ENCODE data around the gene POLR2E. TPM values are rescaled to one million over a fixed set of nuclear protein-coding genes. Genes with fewer than 3 reads are reported as not detected.

Gene POLR2E
- polyA plus RNA-seq, 3 donors = 183 to 222 (median 195) TPM

GRCh38 chr19:1046117-1046626, 49.0 kb downstream of the POLR2E start:
- Mint-ChIP-seq H3K4me1 (peaks cover 4% of the 10 kb centered on the region), H3K9me3 (no peaks in the 10 kb centered on the region), H3K27ac (no peak overlapping the region), H3K36me3 (peaks cover 28 to 41% of the 10 kb centered on the region in 2 donors), H3K27me3 (ENCODE audit: low read depth in 3 of 3) (peaks cover 0 to 1% (median 1%) of the 10 kb centered on the region in 3 donors), H3K4me3 (no peak overlapping the region)
- DNase-seq = no peak
- intact Hi-C loops (cut with micrococcal nuclease) = no loop called here
- Histone ChIP-seq H3K36me3 (replicated peaks in 1 of 2; ENCODE audit: control insufficient read depth in 1 of 2, insufficient read depth in 2 of 2, low read length in 2 of 2) (peaks cover 35 to 61% of the 10 kb centered on the region in 2 donors), H3K27ac (ENCODE audit: low read depth in 1 of 2, low read length in 2 of 2) (no peak overlapping the region), H3K4me2 (replicated peaks; ENCODE audit: extremely low read depth, low read length, poor library complexity, severe bottlenecking) (no peak overlapping the region), H3K9me3 (replicated peaks in 1 of 2; ENCODE audit: control insufficient read depth in 1 of 2, insufficient read depth in 1 of 2, low read length in 2 of 2) (no peaks in the 10 kb centered on the region), H3K4me1 (ENCODE audit: control insufficient read depth in 1 of 2, insufficient read depth in 2 of 2, low read length in 2 of 2) (peaks cover 11 to 20% of the 10 kb centered on the region in 2 donors), H4K20me1 (ENCODE audit: insufficient read depth, low read length) (peaks cover 41% of the 10 kb centered on the region), H3K79me2 (ENCODE audit: insufficient read depth, low read length) (peaks cover 15% of the 10 kb centered on the region), H2AFZ (ENCODE audit: insufficient read depth, low read depth, low read length, poor library complexity, severe bottlenecking) (no peak overlapping the region), H3K4me3 (replicated peaks in 1 of 3; ENCODE audit: low read depth in 2 of 3, low read length in 3 of 3) (no peak overlapping the region), H3K27me3 (ENCODE audit: control insufficient read depth in 2 of 2, insufficient read depth in 2 of 2, low read length in 2 of 2) (no peaks in the 10 kb centered on the region), H3K9ac (ENCODE audit: insufficient read depth, low read length, poor library complexity, severe bottlenecking) (no peak overlapping the region)
- TF ChIP-seq CTCF (IDR thresholded peaks at IDR 0.05) = no peak
- 98% methylated on average over 23 of the region's 33 CpGs for WGBS (ENCODE audit: insufficient coverage)

- intact Hi-C loops (cut with micrococcal nuclease) = no loop called here
- Histone ChIP-seq H3K4me3 (replicated peaks in 1 of 3; ENCODE audit: low read depth in 2 of 3, low read length in 3 of 3) (no peak overlapping the region), H3K36me3 (replicated peaks in 1 of 2; ENCODE audit: control insufficient read depth in 1 of 2, insufficient read depth in 2 of 2, low read length in 2 of 2) (peaks cover 35 to 56% of the 10 kb centered on the region in 2 donors), H2AFZ (ENCODE audit: insufficient read depth, low read depth, low read length, poor library complexity, severe bottlenecking) (no peak overlapping the region), H4K20me1 (ENCODE audit: insufficient read depth, low read length) (peaks cover 48% of the 10 kb centered on the region), H3K4me2 (replicated peaks; ENCODE audit: extremely low read depth, low read length, poor library complexity, severe bottlenecking) (no peak overlapping the region), H3K27ac (ENCODE audit: low read depth in 1 of 2, low read length in 2 of 2) (no peak overlapping the region), H3K27me3 (ENCODE audit: control insufficient read depth in 2 of 2, insufficient read depth in 2 of 2, low read length in 2 of 2) (no peaks in the 10 kb centered on the region), H3K9me3 (replicated peaks in 1 of 2; ENCODE audit: control insufficient read depth in 1 of 2, insufficient read depth in 1 of 2, low read length in 2 of 2) (no peaks in the 10 kb centered on the region), H3K9ac (ENCODE audit: insufficient read depth, low read length, poor library complexity, severe bottlenecking) (no peak overlapping the region), H3K4me1 (ENCODE audit: control insufficient read depth in 1 of 2, insufficient read depth in 2 of 2, low read length in 2 of 2) (peaks cover 20 to 29% of the 10 kb centered on the region in 2 donors), H3K79me2 (ENCODE audit: insufficient read depth, low read length) (peaks cover 25% of the 10 kb centered on the region)
- peaks cover 24 to 39% of the 10 kb centered on the region in 2 donors for H3K36me3 Mint-ChIP-seq
- peaks cover 0 to 1% (median 1%) of the 10 kb centered on the region in 3 donors for H3K27me3 Mint-ChIP-seq (ENCODE audit: low read depth in 3 of 3)
- 96% methylated on average over 6 of the region's 10 CpGs for WGBS (ENCODE audit: insufficient coverage)
- no peaks in the 10 kb centered on the region for H3K9me3 Mint-ChIP-seq
- DNase-seq = peak in 1 of 3 donors; percentile 52
- no peak for TF ChIP-seq CTCF (IDR thresholded peaks at IDR 0.05)
- no peak overlapping the region for H3K27ac Mint-ChIP-seq
- H3K4me1 Mint-ChIP-seq = peaks cover 14% of the 10 kb centered on the region
- H3K4me3 Mint-ChIP-seq = no peak overlapping the region
Observed at GRCh38 chr19:1045247-1045603, 50.0 kb downstream of the POLR2E start.
